Caco-2 (cell line): ENCODE data around the gene CYP2A13. TPM values are rescaled to one million over a fixed set of nuclear protein-coding genes. Genes with fewer than 3 reads are reported as not detected.

ENCODE experiments used
- BruUV-seq: library from RNA; stranded (reverse); fragments of 400-500 nt; replicated peaks from 2 replicates; lab custom pipeline; 2021; lab: Mats Ljungman, UMichigan
- CTCF ChIA-PET: fragments of 300-600 bp; sonication (Branson Sonifier 250); formaldehyde crosslinking; loops from one replicate; lab custom pipeline; 2022; ENCODE audit warnings: antibody characterized with exemption; lab: Charles Lee
- POLR2A ChIA-PET: fragments of 300-600 bp; sonication (Branson Sonifier 250); formaldehyde crosslinking; loops from one replicate; lab custom pipeline; 2022; ENCODE audit warnings: antibody characterized with exemption; lab: Charles Lee
- DNase-seq, 2 experiments: peaks; one replicate each; pipeline versions ENCODE4 v3.0.0 to v3.0.0-alpha.2; 2020 to 2022
- H3K27me3 ChIP-seq: replicated peaks from 2 replicates; pipeline ENCODE4 v1.6.0; 2011; ENCODE audit warnings: low read length; ENCODE audit not compliant: control insufficient read depth, insufficient read depth
- H3K36me3 ChIP-seq: 2 replicates; pipeline ENCODE4 v1.5.1; 2011; ENCODE audit warnings: low read length; ENCODE audit not compliant: control insufficient read depth, insufficient read depth
- H3K4me1 ChIP-seq: fragments of 250-450 bp; sonication (Bioruptor Pico); 2 replicates; pipeline ENCODE4 v1.5.1; 2020; ENCODE audit warnings: mild to moderate bottlenecking
- H3K4me3 ChIP-seq: 2 replicates; pipeline ENCODE4 v1.5.1; 2011; ENCODE audit warnings: low read depth, mild to moderate bottlenecking, control low read depth, low read length
- H3K9me3 ChIP-seq: fragments of 250-450 bp; sonication (Bioruptor Pico); 2 replicates; pipeline ENCODE4 v1.5.1; 2020; ENCODE audit warnings: mild to moderate bottlenecking, moderate library complexity
- H3K27ac Mint-ChIP-seq: one replicate; pipeline ENCODE4 v1.8.0; 2022; ENCODE audit warnings: mixed read lengths; ENCODE audit not compliant: unreplicated experiment
- H3K27me3 Mint-ChIP-seq: one replicate; pipeline ENCODE4 v1.8.0; 2022; ENCODE audit warnings: mixed read lengths; ENCODE audit not compliant: insufficient read depth, unreplicated experiment
- H3K36me3 Mint-ChIP-seq: one replicate; pipeline ENCODE4 v1.8.0; 2022; ENCODE audit warnings: mild to moderate bottlenecking, mixed read lengths; ENCODE audit not compliant: insufficient read depth, unreplicated experiment
- H3K4me1 Mint-ChIP-seq: one replicate; pipeline ENCODE4 v1.8.0; 2022; ENCODE audit warnings: low read depth, mixed read lengths; ENCODE audit not compliant: unreplicated experiment
- H3K4me3 Mint-ChIP-seq: one replicate; pipeline ENCODE4 v1.8.0; 2022; ENCODE audit warnings: mild to moderate bottlenecking, moderate library complexity, mixed read lengths; ENCODE audit not compliant: unreplicated experiment
- H3K9me3 Mint-ChIP-seq: one replicate; pipeline ENCODE4 v1.8.0; 2022; ENCODE audit warnings: mixed read lengths; ENCODE audit not compliant: unreplicated experiment
- CTCF ChIP-seq, 2 experiments: fragments of 200-600 bp in 1 of 2; IDR thresholded peaks; 1 replicate in 1 of 2; 2 replicates in 1 of 2; pipeline versions ENCODE4 v1.5.1 to v1.8.0; 2011 to 2022; ENCODE audit warnings: antibody characterized with exemption in 1 of 2, control low read depth in 1 of 2, inconsistent platforms in 1 of 2, low read depth in 1 of 2, low read length in 1 of 2, mild to moderate bottlenecking in 1 of 2, moderate library complexity in 1 of 2; ENCODE audit not compliant: insufficient read depth in 1 of 2, severe bottlenecking in 1 of 2, unreplicated experiment in 1 of 2
- intact Hi-C: fragments of 100-400 bp; cut with micrococcal nuclease; formaldehyde crosslinking; loops from one replicate; pipeline ENCODE4 v1.10.0; 2022; ENCODE audit not compliant: unreplicated experiment
- total RNA-seq: library from RNA; stranded (reverse); gene quantifications from 2 replicates; pipeline ENCODE4 v1.2.3, GENCODE V29; 2022

CYP2A13 gene
- total RNA-seq, 1 experiment from 2014 or later: not detected

- Histone ChIP-seq H3K9me3 (peaks cover 5% of the 10 kb centered on the region; the same call in 1 of the 2 replicates), H3K4me3 (no peak overlapping the region), H3K36me3 (no peaks in the 10 kb centered on the region), H3K4me1 (no peaks in the 10 kb centered on the region), H3K27me3 (no peaks in the 10 kb centered on the region)
- Mint-ChIP-seq H3K27ac (no peak overlapping the region), H3K36me3 (no peaks in the 10 kb centered on the region), H3K9me3 (peaks cover 17% of the 10 kb centered on the region), H3K4me3 (no peak overlapping the region), H3K27me3 (peaks cover 15% of the 10 kb centered on the region), H3K4me1 (no peaks in the 10 kb centered on the region)
- CTCF ChIA-PET: no interaction called here
- no TSS peak for BruUV-seq
- DNase-seq: no peak
- intact Hi-C loops: no loop called here
- POLR2A ChIA-PET: no interaction called here
- TF ChIP-seq CTCF (IDR thresholded peaks at IDR 0.05; ENCODE audit: insufficient read depth in 1 of 2, low read depth in 1 of 2, low read length in 1 of 2, severe bottlenecking in 1 of 2, unreplicated experiment in 1 of 2): no peak
Measured at GRCh38 chr19:41076286-41076685, 12.0 kb upstream of the CYP2A13 start.

- no peak overlapping the region for H3K27ac Mint-ChIP-seq
- Histone ChIP-seq H3K9me3 (peaks cover 5% of the 10 kb centered on the region; the same call in 1 of the 2 replicates), H3K4me3 (no peak overlapping the region), H3K4me1 (no peaks in the 10 kb centered on the region), H3K36me3 (no peaks in the 10 kb centered on the region), H3K27me3 (no peaks in the 10 kb centered on the region)
- peaks cover 11% of the 10 kb centered on the region for H3K4me1 Mint-ChIP-seq
- BruUV-seq: no TSS peak
- H3K27me3 Mint-ChIP-seq: peaks cover 8% of the 10 kb centered on the region
- intact Hi-C loops: no loop called here
- no peak for DNase-seq
- CTCF ChIA-PET: no interaction called here
- POLR2A ChIA-PET: no interaction called here
- TF ChIP-seq CTCF (IDR thresholded peaks at IDR 0.05; ENCODE audit: insufficient read depth in 1 of 2, low read depth in 1 of 2, low read length in 1 of 2, severe bottlenecking in 1 of 2, unreplicated experiment in 1 of 2): no peak
- H3K9me3 Mint-ChIP-seq: peaks cover 10% of the 10 kb centered on the region
- H3K36me3 Mint-ChIP-seq: no peaks in the 10 kb centered on the region
- H3K4me3 Mint-ChIP-seq: no peak overlapping the region
Measured at GRCh38 chr19:41083516-41083915, 4.7 kb upstream of the CYP2A13 start.

- no peak for TF ChIP-seq CTCF (IDR thresholded peaks at IDR 0.05; ENCODE audit: insufficient read depth in 1 of 2, low read depth in 1 of 2, low read length in 1 of 2, severe bottlenecking in 1 of 2, unreplicated experiment in 1 of 2)
- intact Hi-C loops: no loop called here
- Histone ChIP-seq H3K27me3 (no peaks in the 10 kb centered on the region), H3K36me3 (no peaks in the 10 kb centered on the region), H3K9me3 (no peaks in the 10 kb centered on the region), H3K4me3 (no peak overlapping the region), H3K4me1 (no peaks in the 10 kb centered on the region)
- Mint-ChIP-seq H3K27me3 (peaks cover 17% of the 10 kb centered on the region), H3K36me3 (no peaks in the 10 kb centered on the region), H3K9me3 (peaks cover 11% of the 10 kb centered on the region), H3K4me1 (peaks cover 11% of the 10 kb centered on the region), H3K27ac (no peak overlapping the region), H3K4me3 (no peak overlapping the region)
- ChIA-PET POLR2A (no interaction called here), CTCF (no interaction called here)
- no peak for DNase-seq
- no TSS peak for BruUV-seq
Measured at GRCh38 chr19:41085748-41086415, 2.4 kb upstream of the CYP2A13 start.
